Endothelial cell of umbilical vein (primary cell): ENCODE data around the gene TLE3. TPM values are rescaled to one million over a fixed set of nuclear protein-coding genes. Genes with fewer than 3 reads are reported as not detected.

Experiments used
- BruUV-seq: library from RNA; stranded (reverse); fragments of 400-500 nt; replicated peaks from 2 replicates; lab custom pipeline; 2021; lab: Mats Ljungman, UMichigan
- CTCF ChIA-PET: fragments of 300-600, 350-600 bp; sonication (Branson Sonifier 250); formaldehyde crosslinking; loops from one replicate; lab custom pipeline; 2021; ENCODE audit warnings: antibody characterized with exemption, inconsistent platforms; lab: Charles Lee
- POLR2A ChIA-PET: fragments of 300-600, 350-600 bp; sonication (Branson Sonifier 250); formaldehyde crosslinking; loops from one replicate; lab custom pipeline; 2021; ENCODE audit warnings: antibody characterized with exemption, inconsistent platforms; lab: Charles Lee
- DNase-seq: peaks from one replicate; pipeline ENCODE4 v3.0.0-alpha.2; 2011; ENCODE audit warnings: low read depth, low spot score
- FAIRE-seq: peaks from 2 replicates; lab custom pipeline; 2011; peaks lifted over from hg19 to GRCh38; lab: Jason Lieb, UNC
- H2AFZ ChIP-seq: 2 replicates; pipeline ENCODE4 v1.6.0; 2012; ENCODE audit warnings: low read depth, low read length, control low read depth, inconsistent platforms
- H3K27ac ChIP-seq: 2 replicates; pipeline ENCODE4 v1.5.1; 2011; ENCODE audit warnings: low read depth, mild to moderate bottlenecking, control low read depth, low read length, moderate library complexity; ENCODE audit not compliant: insufficient read depth
- H3K27me3 ChIP-seq, 2 experiments: 2 replicates each; pipeline versions ENCODE4 v1.6.0 to v1.6.1; 2011; ENCODE audit warnings: low read length in 2 of 2, mixed read lengths in 1 of 2; ENCODE audit not compliant: control insufficient read depth in 2 of 2, insufficient read depth in 2 of 2
- H3K36me3 ChIP-seq, 2 experiments: 2 replicates in 1 of 2; 3 replicates in 1 of 2; pipeline ENCODE4 v1.5.1; 2011; ENCODE audit warnings: low read length in 2 of 2, mild to moderate bottlenecking in 1 of 2, moderate library complexity in 1 of 2; ENCODE audit not compliant: control insufficient read depth in 2 of 2, insufficient read depth in 2 of 2; ENCODE audit errors: extremely low read depth in 1 of 2
- H3K4me1 ChIP-seq: 3 replicates; pipeline ENCODE4 v1.5.1; 2011; ENCODE audit warnings: mild to moderate bottlenecking, low read length; ENCODE audit not compliant: control insufficient read depth, insufficient read depth; ENCODE audit errors: extremely low read depth
- H3K4me2 ChIP-seq: 2 replicates; pipeline ENCODE4 v1.6.1; 2011; ENCODE audit warnings: low read length, control low read depth, mixed read lengths; ENCODE audit not compliant: insufficient read depth
- H3K4me3 ChIP-seq, 3 experiments: fragments of 200-600 bp in 1 of 3; sonication (generic), shearing (Covaris generic) in 1 of 3; replicated peaks in 1 of 3; 2 replicates each; pipeline ENCODE4 v1.5.1; 2011 to 2016; ENCODE audit warnings: control low read depth in 3 of 3, low read length in 3 of 3, mild to moderate bottlenecking in 2 of 3, inconsistent platforms in 1 of 3, low read depth in 1 of 3, moderate library complexity in 1 of 3; ENCODE audit not compliant: insufficient read depth in 1 of 3
- H3K79me2 ChIP-seq: 2 replicates; pipeline ENCODE4 v1.6.0; 2012; ENCODE audit warnings: low read length, inconsistent platforms; ENCODE audit not compliant: control insufficient read depth, insufficient read depth
- H3K9ac ChIP-seq: replicated peaks from 2 replicates; pipeline ENCODE3; 2011; ENCODE audit warnings: low read length, control low read depth; ENCODE audit not compliant: insufficient read depth; ENCODE audit errors: extremely low read depth
- H3K9me1 ChIP-seq: replicated peaks from 3 replicates; pipeline ENCODE4 v1.6.0; 2011; ENCODE audit warnings: mild to moderate bottlenecking, low read length; ENCODE audit not compliant: control insufficient read depth, insufficient read depth; ENCODE audit errors: extremely low read depth
- H3K9me3 ChIP-seq: replicated peaks from 2 replicates; pipeline ENCODE4 v1.5.1; 2012; ENCODE audit warnings: low read length, inconsistent platforms; ENCODE audit not compliant: control insufficient read depth, insufficient read depth
- H4K20me1 ChIP-seq: replicated peaks from 2 replicates; pipeline ENCODE3; 2011; ENCODE audit warnings: mild to moderate bottlenecking, low read length; ENCODE audit not compliant: control insufficient read depth, insufficient read depth; ENCODE audit errors: extremely low read depth
- EZH2 ChIP-seq: IDR thresholded peaks from 2 replicates; pipeline ENCODE4 v1.6.1; 2012; ENCODE audit warnings: borderline replicate concordance, low read depth, mild to moderate bottlenecking, moderate library complexity, low read length, inconsistent platforms; ENCODE audit not compliant: severe bottlenecking
- FOS ChIP-seq: IDR thresholded peaks from 2 replicates; pipeline ENCODE4 v1.6.1; 2011; ENCODE audit warnings: mild to moderate bottlenecking, low read length, moderate library complexity, borderline replicate concordance; ENCODE audit not compliant: insufficient read depth
- GATA2 ChIP-seq: IDR thresholded peaks from 2 replicates; pipeline ENCODE4 v1.7.0; 2011; ENCODE audit warnings: low read depth, mild to moderate bottlenecking, moderate library complexity, mixed read lengths, low read length; ENCODE audit not compliant: insufficient read length, insufficient read depth
- JUN ChIP-seq: IDR thresholded peaks from 2 replicates; pipeline ENCODE4 v1.6.1; 2011; ENCODE audit warnings: borderline replicate concordance, low read depth; ENCODE audit not compliant: insufficient read length, insufficient read depth
- MYC ChIP-seq: IDR thresholded peaks from one replicate; pipeline ENCODE4 v1.6.1; 2011; ENCODE audit warnings: mild to moderate bottlenecking, low read depth, low read length
- POLR2A ChIP-seq: IDR thresholded peaks from 2 replicates; pipeline ENCODE4 v1.6.1; 2012; ENCODE audit warnings: low read depth, mild to moderate bottlenecking, control low read depth, low read length
- POLR2AphosphoS5 ChIP-seq: IDR thresholded peaks from 2 replicates; pipeline ENCODE4 v1.6.1; 2012; ENCODE audit warnings: low read depth, mild to moderate bottlenecking, control low read depth, low read length, moderate library complexity; ENCODE audit not compliant: insufficient read depth
- dilution Hi-C: fragments of 300-500 bp; cut with MboI; formaldehyde crosslinking; loops from one replicate; pipeline ENCODE4 v1.15.0; 2019; ENCODE audit warnings: low sequenced_read_pairs; ENCODE audit not compliant: extremely low pct_ligation_motif_present
- intact Hi-C: fragments of 100-400 bp; cut with micrococcal nuclease; formaldehyde crosslinking; loops from one replicate; pipeline ENCODE4 v1.10.0; 2022
- polyA plus RNA-seq, 4 experiments: library from polyadenylated mRNA; depleted of rRNA in 3 of 4; stranded (reverse) in 3 of 4; unstranded in 1 of 4; fragments of >200 nt; gene quantifications; 2 replicates each; pipeline versions ENCODE4 v1.2.1 to v1.2.3, GENCODE V29; 2011 to 2012; ENCODE audit warnings: missing spikeins in 1 of 4
- total RNA-seq: library from RNA; stranded (reverse); gene quantifications from 2 replicates; pipeline ENCODE4 v1.2.3, GENCODE V29; 2021
- TF ChIP-seq, protein P1 (sequence below), 2 donors: IDR thresholded peaks; 1 replicate in 1 of 2; 2 replicates in 1 of 2; pipeline ENCODE4 v1.5.1; 2011; ENCODE audit warnings: low read length in 2 of 2, mild to moderate bottlenecking in 2 of 2, moderate library complexity in 2 of 2, control low read depth in 1 of 2, inconsistent platforms in 1 of 2, low read depth in 1 of 2; ENCODE audit not compliant: insufficient read depth in 1 of 2; ENCODE audit errors: extremely low read depth in 1 of 2
- TF ChIP-seq, protein P2 (sequence below): IDR thresholded peaks from 2 replicates; pipeline ENCODE4 v1.6.1; 2011; ENCODE audit not compliant: insufficient read depth, insufficient read length

TLE3 gene
- total and polyA plus RNA-seq, 2 donors (not counting 3 experiments of a cell fraction or from before 2014, with no cell fraction given) = 40.5 to 56.9 TPM

DNA sequence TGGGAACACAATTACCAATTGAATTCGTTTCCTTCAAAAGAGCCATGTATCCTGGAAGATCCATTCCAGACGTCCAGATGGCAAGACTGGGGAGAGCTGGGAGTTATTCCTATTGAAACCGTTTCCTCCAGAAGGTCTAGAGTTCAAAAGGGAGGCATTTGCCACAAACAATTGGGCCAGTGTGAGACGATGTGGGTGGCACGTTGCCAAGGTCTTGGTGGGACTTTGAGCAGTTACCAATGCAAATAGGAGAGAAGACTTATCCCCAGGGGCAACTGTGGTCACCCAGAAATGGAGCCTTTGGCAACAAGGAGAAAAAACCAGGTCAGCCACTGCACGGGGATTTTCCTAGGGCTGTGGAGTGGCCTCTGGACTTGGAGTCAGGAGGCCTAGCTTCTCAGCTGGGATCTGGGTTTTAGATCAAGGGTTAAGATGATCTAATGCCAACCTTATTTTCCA, 29.6 kb upstream of the TLE3 start:
- ChIA-PET POLR2A (no interaction called here), CTCF (interaction anchor here (0.7 to 1.7 kb wide), 7 partner anchors 9 to 31 kb away, joined by 3 to 7 read pairs (median 4); no protein-coding TSS in a partner anchor)
- no peak overlapping the region for H3K9ac ChIP-seq
- peaks cover 18% of the 10 kb centered on the region for H3K4me1 ChIP-seq
- H3K79me2 ChIP-seq = no peaks in the 10 kb centered on the region
- peak overlapping the region; percentile 21 for H3K4me2 ChIP-seq
- no peaks in the 10 kb centered on the region for H3K9me1 ChIP-seq
- intact Hi-C loops (loop anchor here (1.0 to 2.0 kb wide), 2 partner anchors 17 to 28 kb away; no protein-coding TSS in a partner anchor), dilution Hi-C loops (no loop called here)
- no TSS peak for BruUV-seq
- FAIRE-seq (peak; percentile 89), DNase-seq (peak; percentile 94)
- H3K36me3 ChIP-seq = no peaks in the 10 kb centered on the region
- TF ChIP-seq GATA2 (no peak), JUN (no peak)
- H3K27ac ChIP-seq = peak overlapping the region; percentile 35
- H4K20me1 ChIP-seq = no peaks in the 10 kb centered on the region
- H3K27me3 ChIP-seq = peaks cover 6 to 10% of the 10 kb centered on the region in 2 experiments
- no peak overlapping the region for H2AFZ ChIP-seq
- H3K9me3 ChIP-seq = no peaks in the 10 kb centered on the region
- no peak overlapping the region for H3K4me3 ChIP-seq

DNA sequence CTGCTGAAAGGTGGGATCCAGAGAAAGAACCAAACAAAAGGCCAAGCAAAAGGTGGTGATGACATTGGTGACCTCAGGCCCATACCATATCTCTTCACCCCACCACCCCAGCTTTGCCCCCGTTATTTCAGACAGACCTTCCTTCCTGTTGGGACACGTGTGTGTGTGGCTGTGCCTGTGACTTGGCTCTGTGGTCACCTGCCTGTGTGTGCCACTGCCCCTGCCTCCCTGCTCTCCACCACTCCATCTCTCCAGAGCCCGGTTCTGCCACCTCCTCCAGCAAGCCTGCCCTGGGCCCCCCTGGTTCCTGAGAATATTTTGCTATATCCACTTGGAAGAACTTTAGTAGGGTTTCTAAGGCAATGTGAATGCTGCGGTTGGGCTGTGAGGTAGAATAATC, 28.6 kb upstream of the TLE3 start:
- H3K27ac ChIP-seq = no peak overlapping the region
- no peak overlapping the region for H3K4me3 ChIP-seq
- dilution Hi-C loops = no loop called here
- H2AFZ ChIP-seq = no peak overlapping the region
- ChIA-PET POLR2A (no interaction called here), CTCF (interaction anchor here (1.7 kb wide), 1 partner anchor 22 kb away, joined by 4 read pairs; no protein-coding TSS in a partner anchor)
- H3K36me3 ChIP-seq = no peaks in the 10 kb centered on the region
- BruUV-seq = no TSS peak
- no peak for TF ChIP-seq FOS
- no peak for TF ChIP-seq JUN
- TF ChIP-seq MYC = no peak
- TF ChIP-seq POLR2A = no peak
- TF ChIP-seq, protein P1, sequence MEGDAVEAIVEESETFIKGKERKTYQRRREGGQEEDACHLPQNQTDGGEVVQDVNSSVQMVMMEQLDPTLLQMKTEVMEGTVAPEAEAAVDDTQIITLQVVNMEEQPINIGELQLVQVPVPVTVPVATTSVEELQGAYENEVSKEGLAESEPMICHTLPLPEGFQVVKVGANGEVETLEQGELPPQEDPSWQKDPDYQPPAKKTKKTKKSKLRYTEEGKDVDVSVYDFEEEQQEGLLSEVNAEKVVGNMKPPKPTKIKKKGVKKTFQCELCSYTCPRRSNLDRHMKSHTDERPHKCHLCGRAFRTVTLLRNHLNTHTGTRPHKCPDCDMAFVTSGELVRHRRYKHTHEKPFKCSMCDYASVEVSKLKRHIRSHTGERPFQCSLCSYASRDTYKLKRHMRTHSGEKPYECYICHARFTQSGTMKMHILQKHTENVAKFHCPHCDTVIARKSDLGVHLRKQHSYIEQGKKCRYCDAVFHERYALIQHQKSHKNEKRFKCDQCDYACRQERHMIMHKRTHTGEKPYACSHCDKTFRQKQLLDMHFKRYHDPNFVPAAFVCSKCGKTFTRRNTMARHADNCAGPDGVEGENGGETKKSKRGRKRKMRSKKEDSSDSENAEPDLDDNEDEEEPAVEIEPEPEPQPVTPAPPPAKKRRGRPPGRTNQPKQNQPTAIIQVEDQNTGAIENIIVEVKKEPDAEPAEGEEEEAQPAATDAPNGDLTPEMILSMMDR (IDR thresholded peaks at IDR 0.05; ENCODE audit: extremely low read depth in 1 of 2, insufficient read depth in 1 of 2, low read depth in 1 of 2, low read length in 2 of 2) = no peak
- TF ChIP-seq, protein P2, sequence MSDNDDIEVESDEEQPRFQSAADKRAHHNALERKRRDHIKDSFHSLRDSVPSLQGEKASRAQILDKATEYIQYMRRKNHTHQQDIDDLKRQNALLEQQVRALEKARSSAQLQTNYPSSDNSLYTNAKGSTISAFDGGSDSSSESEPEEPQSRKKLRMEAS = no peak
- TF ChIP-seq GATA2 = no peak
- TF ChIP-seq EZH2 = no peak
- TF ChIP-seq POLR2AphosphoS5 = no peak
- H3K9ac ChIP-seq = no peak overlapping the region
- intact Hi-C loops = loop anchor here (2.0 kb wide), 1 partner anchor 16 kb away; no protein-coding TSS in a partner anchor
- no peak overlapping the region for H3K4me2 ChIP-seq
- peaks cover 6 to 7% of the 10 kb centered on the region in 2 experiments for H3K27me3 ChIP-seq
- no peaks in the 10 kb centered on the region for H3K9me3 ChIP-seq
- peaks cover 18% of the 10 kb centered on the region for H3K4me1 ChIP-seq
- H3K79me2 ChIP-seq = no peaks in the 10 kb centered on the region
- no peaks in the 10 kb centered on the region for H3K9me1 ChIP-seq
- FAIRE-seq (no peak), DNase-seq (no peak)
- no peaks in the 10 kb centered on the region for H4K20me1 ChIP-seq
